ENCODE measurements around the gene CD2AP.
"Not testable (repeated sequence)": the region's sequence is repeated elsewhere in the genome, so short reads cannot be mapped to it uniquely, and the experiment has no call there.

Gene CD2AP

DNA sequence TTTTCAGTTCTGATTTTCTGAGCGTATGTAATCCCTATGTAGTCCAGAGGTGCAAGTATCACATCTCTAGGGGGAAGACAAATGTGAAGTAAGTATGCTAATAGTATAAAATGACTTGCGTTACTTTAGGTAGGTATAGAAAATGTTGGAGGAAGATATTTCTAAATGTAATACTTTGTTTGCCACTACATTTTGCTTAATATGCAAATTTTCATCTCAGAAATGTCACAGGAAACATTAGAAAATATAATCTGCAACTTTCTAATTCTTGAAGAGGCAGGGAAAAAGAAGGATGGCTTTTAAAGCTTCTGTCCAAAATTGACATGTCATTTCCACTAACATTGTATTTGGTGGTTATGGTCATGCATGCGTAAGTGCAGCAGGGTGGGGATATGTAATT lies 85.6 kb downstream of the CD2AP start:
- no peaks in the 10 kb centered on the region for H4K20me1 ChIP-seq (ENCODE audit: insufficient read depth)
- no peaks in the 10 kb centered on the region; the same call in 1 of the 2 replicates for H3K79me2 ChIP-seq (ENCODE audit: insufficient read depth, low read depth)
- H3K4me1 ChIP-seq (ENCODE audit: low read depth, poor library complexity, severe bottlenecking) = no peaks in the 10 kb centered on the region
- no peak for TF ChIP-seq CTCF (conservative IDR thresholded peaks at IDR 0.05; ENCODE audit: low read depth, low read length)
- H3K4me2 ChIP-seq = no peak overlapping the region
- H3K4me3 ChIP-seq (IDR thresholded peaks at IDR 0.05; ENCODE audit: insufficient read depth, low read depth, low read length) = no peak overlapping the region
- H2AFZ ChIP-seq (ENCODE audit: low read depth) = no peak overlapping the region
- no peaks in the 10 kb centered on the region for H3K27me3 ChIP-seq (ENCODE audit: insufficient read depth, low read depth)
- H3K9ac ChIP-seq = no peak overlapping the region
- H3K27ac ChIP-seq = no peak overlapping the region
- H3K36me3 ChIP-seq (ENCODE audit: insufficient read depth) = no peaks in the 10 kb centered on the region

DNA sequence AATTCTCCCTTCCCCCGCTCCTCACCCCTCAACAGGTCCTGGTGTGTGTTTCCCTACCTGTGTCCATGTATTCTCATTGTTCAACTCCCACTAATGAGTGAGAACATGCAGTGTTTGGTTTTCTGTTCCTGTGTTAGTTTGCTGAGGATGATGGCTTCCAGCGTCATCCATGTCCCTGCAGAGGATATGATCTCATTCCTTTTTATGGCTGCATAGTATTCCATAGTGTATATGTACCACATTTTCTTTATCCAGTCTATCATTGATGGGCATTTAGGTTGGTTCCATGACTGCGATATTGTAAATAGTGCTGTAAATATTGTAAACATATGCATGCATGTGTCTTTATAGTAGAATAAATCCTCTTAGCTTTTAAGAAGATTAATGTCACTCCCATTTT lies 89.0 kb downstream of the CD2AP start:
- not testable (repeated sequence) for H3K4me1 ChIP-seq (ENCODE audit: low read depth, poor library complexity, severe bottlenecking); H3K4me2 ChIP-seq; H3K27ac ChIP-seq; H2AFZ ChIP-seq (ENCODE audit: low read depth); H3K9ac ChIP-seq; H3K36me3 ChIP-seq (ENCODE audit: insufficient read depth); H3K27me3 ChIP-seq (ENCODE audit: insufficient read depth, low read depth); H4K20me1 ChIP-seq (ENCODE audit: insufficient read depth); H3K79me2 ChIP-seq (ENCODE audit: insufficient read depth, low read depth); H3K4me3 ChIP-seq (IDR thresholded peaks at IDR 0.05; ENCODE audit: insufficient read depth, low read depth, low read length)

DNA sequence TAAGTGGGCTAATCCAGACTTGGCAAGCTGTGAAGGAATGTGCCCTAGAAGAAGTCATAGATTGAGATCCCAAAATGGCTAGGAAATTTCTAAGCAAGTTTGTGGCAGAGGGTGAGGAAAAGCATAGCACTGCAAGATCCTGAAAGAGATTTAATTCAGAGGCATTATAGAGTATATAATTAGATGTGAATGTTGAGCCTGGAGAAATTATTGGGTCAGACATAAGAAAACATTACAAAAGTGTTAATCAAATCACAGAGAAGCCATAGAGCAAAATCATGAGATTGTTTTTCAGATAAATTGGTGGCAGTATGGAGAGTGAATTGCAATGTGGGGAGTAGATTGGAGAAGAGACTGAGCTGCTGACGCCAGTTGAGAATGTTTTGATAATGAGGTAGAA lies 90.0 kb downstream of the CD2AP start:
- Histone ChIP-seq H2AFZ (ENCODE audit: low read depth) (no peak overlapping the region), H3K36me3 (ENCODE audit: insufficient read depth) (no peaks in the 10 kb centered on the region), H3K4me3 (IDR thresholded peaks at IDR 0.05; ENCODE audit: insufficient read depth, low read depth, low read length) (no peak overlapping the region), H3K27me3 (ENCODE audit: insufficient read depth, low read depth) (no peaks in the 10 kb centered on the region), H3K79me2 (ENCODE audit: insufficient read depth, low read depth) (no peaks in the 10 kb centered on the region; the same call in 1 of the 2 replicates), H3K9ac (no peak overlapping the region), H3K4me2 (no peak overlapping the region), H4K20me1 (ENCODE audit: insufficient read depth) (0 out of 2 replicates have a peak, but pooled peaks cover 3% of the 10 kb centered on the region), H3K27ac (no peak overlapping the region), H3K4me1 (ENCODE audit: low read depth, poor library complexity, severe bottlenecking) (no peaks in the 10 kb centered on the region)
- no peak for TF ChIP-seq CTCF (conservative IDR thresholded peaks at IDR 0.05; ENCODE audit: low read depth, low read length)

GRCh38 chr6:47571488-47571887 lies 93.9 kb downstream of the CD2AP start:
- Histone ChIP-seq H3K27me3 (ENCODE audit: insufficient read depth, low read depth) (no peaks in the 10 kb centered on the region), H3K4me2 (no peak overlapping the region), H3K9ac (no peak overlapping the region), H4K20me1 (ENCODE audit: insufficient read depth) (0 out of 2 replicates have a peak, but pooled peaks cover 3% of the 10 kb centered on the region), H3K27ac (no peak overlapping the region), H3K79me2 (ENCODE audit: insufficient read depth, low read depth) (no peaks in the 10 kb centered on the region), H3K36me3 (ENCODE audit: insufficient read depth) (no peaks in the 10 kb centered on the region), H3K4me1 (ENCODE audit: low read depth, poor library complexity, severe bottlenecking) (no peaks in the 10 kb centered on the region), H2AFZ (ENCODE audit: low read depth) (no peak overlapping the region), H3K4me3 (IDR thresholded peaks at IDR 0.05; ENCODE audit: insufficient read depth, low read depth, low read length) (no peak overlapping the region)
- no peak for TF ChIP-seq CTCF (conservative IDR thresholded peaks at IDR 0.05; ENCODE audit: low read depth, low read length)

DNA sequence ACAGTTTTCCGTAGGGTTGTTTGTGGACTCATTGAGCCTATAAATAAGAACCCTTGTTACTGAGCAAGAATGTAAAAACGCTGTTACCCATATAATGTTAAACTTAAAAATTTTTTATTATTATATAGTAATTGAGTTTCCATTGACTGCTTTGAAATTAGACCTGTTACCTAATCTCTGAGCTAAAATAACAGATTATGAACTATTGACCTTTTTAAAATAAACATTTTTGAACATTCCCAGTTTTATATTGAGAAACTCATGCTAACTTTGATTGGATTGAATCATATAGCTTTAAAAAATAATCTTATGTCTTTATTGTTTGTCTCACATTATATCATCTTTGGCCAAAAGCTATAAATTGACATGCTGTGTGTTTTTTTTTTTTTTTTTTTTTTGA lies 95.5 kb downstream of the CD2AP start:
- no peaks in the 10 kb centered on the region for H3K4me1 ChIP-seq (ENCODE audit: low read depth, poor library complexity, severe bottlenecking)
- no peaks in the 10 kb centered on the region for H3K36me3 ChIP-seq (ENCODE audit: insufficient read depth)
- no peak overlapping the region for H3K27ac ChIP-seq
- H3K9ac ChIP-seq = no peak overlapping the region
- H2AFZ ChIP-seq (ENCODE audit: low read depth) = no peak overlapping the region
- TF ChIP-seq CTCF (conservative IDR thresholded peaks at IDR 0.05; ENCODE audit: low read depth, low read length) = no peak
- no peaks in the 10 kb centered on the region for H3K27me3 ChIP-seq (ENCODE audit: insufficient read depth, low read depth)
- no peak overlapping the region for H3K4me3 ChIP-seq (IDR thresholded peaks at IDR 0.05; ENCODE audit: insufficient read depth, low read depth, low read length)
- H3K79me2 ChIP-seq (ENCODE audit: insufficient read depth, low read depth) = no peaks in the 10 kb centered on the region
- 0 out of 2 replicates have a peak, but pooled peaks cover 3% of the 10 kb centered on the region for H4K20me1 ChIP-seq (ENCODE audit: insufficient read depth)
- no peak overlapping the region for H3K4me2 ChIP-seq
